Endometrial microvascular endothelial cells (primary cell): ENCODE data around the gene TTC28. TPM values are rescaled to one million over a fixed set of nuclear protein-coding genes. Genes with fewer than 3 reads are reported as not detected.

Experiments used
- in situ Hi-C: cut with HindIII; loops from 2 replicates; pipeline ENCODE4 v1.10.0; 2017; ENCODE audit warnings: low sequenced_read_pairs, low pct_unique_long_range_greater_than_20kb; ENCODE audit errors: inconsistent ontology term
- total RNA-seq: library from RNA; depleted of rRNA; stranded (reverse); fragments of >200 nt; gene quantifications from one replicate; pipeline ENCODE4 v1.2.3, GENCODE V29; 2015; ENCODE audit errors: inconsistent ontology term

The TTC28 gene
- total RNA-seq, 1 donor from 2014 or later, result 8.2 TPM

DNA sequence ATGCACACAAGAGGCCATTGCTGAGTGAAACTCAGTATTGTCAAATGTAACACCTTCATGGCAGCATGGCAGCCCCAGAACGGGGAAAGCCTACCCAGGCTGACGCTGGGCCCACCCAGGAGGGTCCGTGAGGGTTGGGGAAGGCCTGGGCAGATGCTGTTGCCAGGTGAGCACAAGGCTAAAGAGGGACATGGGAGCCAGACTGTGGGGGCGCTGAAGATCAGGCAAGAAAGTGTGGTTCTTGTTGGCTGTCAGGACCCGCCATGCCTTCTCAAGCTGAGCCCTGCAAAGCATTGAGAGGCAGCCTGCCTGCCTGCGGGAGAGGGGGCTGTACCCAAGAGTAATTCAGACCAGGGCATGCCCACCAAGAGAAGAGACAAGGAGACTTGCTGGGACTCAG lies 675.6 kb downstream of the TTC28 start:
- in situ Hi-C loops, result no loop called here

DNA sequence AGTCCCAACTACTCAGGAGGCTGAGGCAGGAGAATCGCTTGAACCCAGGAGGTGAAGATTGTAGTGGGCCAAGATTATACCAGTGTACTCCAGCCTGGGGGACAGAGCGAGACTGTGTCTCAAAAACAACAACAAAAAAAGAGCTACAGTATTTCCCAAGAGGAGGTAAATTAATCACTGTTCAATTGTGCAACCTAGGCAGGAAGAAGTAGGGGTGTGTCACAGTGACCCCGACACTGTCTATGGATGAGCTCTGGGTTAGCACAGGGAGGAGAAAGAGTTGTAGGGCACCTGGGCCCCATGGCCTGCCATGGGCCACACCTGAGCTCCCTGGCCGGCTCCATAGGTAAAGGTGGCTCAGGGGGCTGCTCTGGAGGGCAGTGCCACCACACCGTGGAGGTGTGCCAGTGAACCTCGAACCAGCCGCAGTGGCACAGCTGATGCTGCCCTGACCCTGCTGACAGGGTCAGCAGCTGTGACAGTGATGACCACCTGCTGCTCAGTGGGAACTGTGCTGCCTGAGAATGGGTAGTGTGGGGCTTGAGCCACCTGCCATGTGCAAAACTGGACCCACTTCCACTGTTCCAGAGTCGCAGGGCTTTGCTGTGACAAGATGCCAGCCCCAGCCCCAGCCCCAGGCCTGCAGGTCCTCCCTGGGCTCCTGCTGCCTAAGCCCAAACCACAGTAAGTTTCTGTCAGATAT lies 676.6 kb downstream of the TTC28 start:
- in situ Hi-C loops, result no loop called here

DNA sequence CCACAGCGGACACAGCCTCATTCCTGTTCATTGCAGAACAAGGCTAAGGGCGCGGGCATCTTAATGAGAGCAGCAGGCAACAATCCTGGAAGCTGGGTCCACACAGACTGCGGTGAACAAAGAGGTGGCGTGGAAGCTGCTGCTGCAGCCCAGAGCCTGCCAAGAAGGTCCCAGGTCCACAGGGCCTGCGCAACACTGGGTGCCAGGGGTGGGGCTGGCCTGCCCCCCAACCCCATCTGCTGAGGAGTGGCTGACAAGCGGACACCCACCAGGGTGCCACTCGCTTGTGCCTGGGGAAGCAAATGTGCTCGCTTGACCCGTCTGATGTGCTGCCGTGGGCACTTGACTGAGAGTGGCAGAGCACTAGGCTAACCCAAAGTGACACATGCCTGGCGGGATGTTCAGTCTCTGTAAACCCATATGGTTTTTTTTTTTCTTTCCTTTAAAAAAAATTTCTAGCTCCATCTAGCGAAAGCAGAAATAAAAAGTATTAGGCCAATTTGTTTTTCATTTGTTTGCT lies 677.4 kb downstream of the TTC28 start:
- in situ Hi-C loops, result no loop called here

DNA sequence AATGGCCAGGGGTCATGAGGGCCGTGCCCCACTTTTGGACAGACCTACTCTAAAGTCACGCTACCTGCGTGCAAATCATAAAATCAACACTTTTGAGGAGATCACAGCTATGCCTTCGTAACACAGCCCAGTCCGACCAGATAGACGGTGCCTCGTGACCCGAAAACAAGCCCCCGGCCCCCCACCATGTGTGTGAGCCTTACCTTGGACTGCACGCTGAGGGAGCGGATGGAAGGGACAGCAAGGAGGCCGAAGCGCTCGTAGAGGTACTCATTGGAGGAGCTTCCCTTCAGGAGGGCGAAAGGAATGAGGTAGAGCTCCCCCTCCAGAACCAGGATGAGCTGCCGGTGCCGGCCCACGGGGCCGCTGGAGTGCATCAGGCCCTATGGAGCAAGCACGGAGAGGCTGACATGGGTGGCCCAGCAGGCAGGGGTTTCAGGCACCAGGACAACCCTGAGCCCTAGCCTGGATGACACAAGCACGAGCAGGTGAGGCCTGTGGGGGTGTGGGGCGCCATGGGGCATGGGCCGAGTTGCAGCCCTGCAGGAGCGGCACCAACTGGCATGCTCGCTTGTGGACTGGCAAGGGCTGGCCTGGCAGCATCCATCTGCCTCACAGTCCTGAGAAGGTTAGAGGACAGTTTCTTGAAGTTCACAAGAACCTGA lies 678.3 kb downstream of the TTC28 start:
- in situ Hi-C loops, result no loop called here

DNA sequence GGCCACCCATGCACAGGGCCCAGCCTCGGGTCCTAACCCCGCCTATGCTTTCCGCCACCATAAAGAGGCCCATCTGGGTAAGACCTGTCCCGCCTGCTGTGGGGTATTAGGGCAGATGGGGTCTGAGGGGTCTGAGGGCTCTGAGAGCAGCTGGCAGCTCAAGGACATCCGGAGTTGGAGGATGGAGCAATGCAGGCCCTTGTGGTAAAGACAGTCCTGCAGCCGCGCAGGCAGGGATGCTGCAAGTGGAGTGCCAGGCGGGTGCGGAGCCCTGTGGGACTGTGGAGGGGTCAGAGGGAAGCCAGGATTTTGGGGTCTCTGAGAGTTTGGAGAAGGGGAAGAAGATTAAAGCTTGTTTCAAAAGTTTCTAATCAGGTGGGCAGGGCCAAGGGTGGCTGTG lies 679.3 kb downstream of the TTC28 start:
- in situ Hi-C loops, result no loop called here

DNA sequence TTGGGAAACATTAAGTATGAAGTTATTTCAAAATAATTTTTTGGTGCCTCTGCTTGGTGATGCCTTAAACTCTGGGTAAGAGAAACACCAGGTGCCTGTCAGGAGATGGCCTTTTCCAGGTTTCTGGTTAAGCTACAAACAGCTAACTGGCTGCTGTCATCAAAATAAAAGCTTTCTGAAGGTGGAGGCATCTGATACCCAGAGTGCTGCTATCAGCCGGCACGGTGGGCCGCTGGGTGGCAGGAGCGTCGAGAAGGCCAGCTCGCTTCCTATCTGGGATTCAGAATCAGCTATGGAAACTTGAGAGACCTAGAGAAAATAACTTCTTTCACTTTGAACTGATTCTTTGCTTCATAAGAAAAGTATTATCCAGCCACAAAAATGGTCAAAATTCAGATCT lies 679.8 kb downstream of the TTC28 start:
- in situ Hi-C loops, result no loop called here

DNA sequence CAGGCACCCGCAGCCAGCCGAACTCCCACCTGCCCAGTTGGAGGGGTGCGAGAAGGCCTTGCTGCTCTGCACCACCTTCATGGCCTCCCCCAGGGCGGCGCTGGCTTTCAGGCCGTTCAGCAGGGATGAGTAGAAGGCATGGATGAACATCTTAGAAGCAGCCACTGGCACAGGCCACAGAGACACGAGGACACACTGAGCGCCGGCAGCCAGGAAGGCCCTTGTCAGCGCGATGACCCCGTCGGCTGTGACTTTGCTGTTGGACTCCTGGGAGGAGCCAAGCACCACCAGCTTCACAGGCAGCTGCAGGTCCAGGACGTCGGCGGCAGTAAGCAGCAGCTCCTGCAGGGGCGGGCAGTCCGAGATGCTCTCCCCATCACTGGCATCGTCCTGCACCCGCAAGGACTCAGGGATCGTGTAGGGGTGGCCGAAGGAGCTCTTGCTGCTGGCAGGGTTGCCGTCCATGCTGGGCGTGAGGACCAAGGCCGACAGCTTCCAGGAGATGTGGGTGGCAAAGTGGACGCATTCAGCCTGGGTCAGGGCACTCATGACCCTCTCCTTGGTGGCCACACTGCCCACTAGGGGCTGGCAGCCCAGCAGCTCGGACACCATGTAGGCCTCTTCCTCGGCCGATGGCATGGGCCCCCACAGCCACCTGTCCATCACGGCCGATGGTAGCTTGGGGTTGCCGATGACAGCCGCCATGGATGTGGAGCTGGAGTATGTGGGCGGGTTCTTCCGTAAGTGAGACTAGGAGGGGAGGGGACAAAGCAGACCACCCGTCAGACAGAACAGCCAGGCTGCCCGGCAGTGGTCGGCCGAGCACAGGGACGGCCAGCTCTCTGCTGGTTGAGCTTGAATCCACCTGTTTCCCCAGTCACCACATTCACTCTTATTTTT lies 680.9 kb downstream of the TTC28 start:
- in situ Hi-C loops, result no loop called here

DNA sequence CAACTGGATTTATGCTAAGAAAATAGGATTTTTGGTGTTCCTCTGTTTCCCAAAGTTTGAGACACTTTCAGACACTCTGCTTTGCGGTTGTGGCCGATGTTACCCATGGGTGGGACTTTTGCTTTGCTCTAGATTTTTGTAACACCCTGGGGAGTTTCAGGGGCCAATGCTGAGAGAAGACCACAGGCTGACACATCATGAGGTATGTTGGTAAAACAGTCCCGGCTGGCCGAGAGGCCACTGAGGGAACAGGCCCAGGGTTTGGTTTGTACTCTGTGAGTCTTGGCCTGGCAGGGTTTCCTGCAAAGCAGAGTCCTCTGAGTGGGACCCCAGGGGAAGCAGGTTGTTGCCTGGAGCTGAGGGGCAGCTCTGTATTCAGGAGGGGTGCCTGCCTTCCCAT lies 682.1 kb downstream of the TTC28 start:
- in situ Hi-C loops, result no loop called here

DNA sequence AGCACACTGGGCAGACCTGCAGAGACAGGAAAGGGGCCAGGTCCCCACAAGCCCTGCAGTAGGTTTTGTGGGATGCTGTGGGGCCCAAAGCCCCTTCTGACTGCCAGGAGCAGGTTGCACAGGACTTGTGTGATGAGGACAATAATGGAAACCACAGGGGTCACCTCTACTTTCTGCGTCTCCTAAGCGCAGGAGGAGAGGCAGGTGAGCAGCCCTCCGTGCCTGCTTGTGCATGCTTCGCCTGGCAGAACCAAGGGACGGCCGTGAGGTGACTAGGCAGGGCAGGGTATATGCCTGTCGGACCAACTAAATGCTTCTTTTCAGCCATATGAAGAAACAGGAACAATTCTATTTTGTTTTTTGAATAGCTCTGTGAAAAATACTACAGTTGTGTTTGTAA lies 682.7 kb downstream of the TTC28 start:
- in situ Hi-C loops, result no loop called here

DNA sequence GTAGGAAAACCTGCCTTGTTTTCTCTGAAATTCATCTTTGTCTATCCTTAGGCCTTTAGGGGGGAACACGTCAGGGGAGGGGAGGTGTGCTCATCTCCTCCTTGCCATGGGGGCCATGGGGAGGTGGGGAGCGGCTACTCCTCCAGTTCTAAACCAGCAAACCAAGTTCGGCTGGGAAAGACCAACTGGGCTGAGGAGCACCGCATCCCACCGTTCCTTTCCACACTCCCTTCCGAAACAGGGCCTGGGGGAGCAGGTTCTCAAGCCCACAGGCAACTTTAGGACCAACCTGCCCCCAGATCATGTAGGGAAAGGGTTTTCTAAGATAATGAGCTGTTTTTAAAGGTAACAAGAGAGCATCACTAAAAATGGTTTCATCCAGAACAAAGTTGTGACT lies 683.1 kb downstream of the TTC28 start:
- in situ Hi-C loops, result no loop called here

DNA sequence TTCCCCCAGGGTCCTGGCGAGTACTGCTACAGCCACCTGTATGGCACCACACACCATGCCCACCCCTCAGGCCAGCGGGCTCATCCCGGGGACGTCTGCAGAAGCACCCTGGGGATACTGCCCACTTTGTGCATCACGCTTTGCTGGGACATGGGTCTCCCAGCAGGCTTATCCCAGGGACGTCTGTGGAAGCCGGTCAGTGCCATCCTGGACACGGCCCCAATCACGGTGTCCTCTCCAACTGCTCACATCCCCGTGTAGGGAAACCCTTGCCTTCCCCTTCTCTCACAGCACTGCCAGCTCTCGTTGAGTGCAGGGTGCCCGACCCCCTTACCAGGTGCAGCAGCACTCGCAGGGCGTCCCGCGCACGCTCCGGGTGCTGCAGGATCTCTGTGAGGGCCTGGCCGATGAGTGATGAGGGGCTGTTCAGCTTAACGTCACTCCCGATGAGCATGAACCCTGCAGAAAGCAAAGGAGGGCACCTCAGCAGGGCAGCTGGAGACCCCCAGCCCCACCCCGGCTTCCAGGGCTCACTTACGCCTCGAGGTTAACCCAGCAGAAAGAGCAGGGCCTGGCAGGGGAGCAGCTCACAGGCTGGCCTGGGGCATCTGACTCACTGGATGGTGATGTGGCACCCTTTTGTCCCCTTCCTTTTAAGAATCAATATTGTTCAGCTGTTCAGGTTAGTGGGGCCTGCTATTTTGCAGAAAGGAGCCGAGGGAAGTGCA lies 683.7 kb downstream of the TTC28 start:
- in situ Hi-C loops, result no loop called here

DNA sequence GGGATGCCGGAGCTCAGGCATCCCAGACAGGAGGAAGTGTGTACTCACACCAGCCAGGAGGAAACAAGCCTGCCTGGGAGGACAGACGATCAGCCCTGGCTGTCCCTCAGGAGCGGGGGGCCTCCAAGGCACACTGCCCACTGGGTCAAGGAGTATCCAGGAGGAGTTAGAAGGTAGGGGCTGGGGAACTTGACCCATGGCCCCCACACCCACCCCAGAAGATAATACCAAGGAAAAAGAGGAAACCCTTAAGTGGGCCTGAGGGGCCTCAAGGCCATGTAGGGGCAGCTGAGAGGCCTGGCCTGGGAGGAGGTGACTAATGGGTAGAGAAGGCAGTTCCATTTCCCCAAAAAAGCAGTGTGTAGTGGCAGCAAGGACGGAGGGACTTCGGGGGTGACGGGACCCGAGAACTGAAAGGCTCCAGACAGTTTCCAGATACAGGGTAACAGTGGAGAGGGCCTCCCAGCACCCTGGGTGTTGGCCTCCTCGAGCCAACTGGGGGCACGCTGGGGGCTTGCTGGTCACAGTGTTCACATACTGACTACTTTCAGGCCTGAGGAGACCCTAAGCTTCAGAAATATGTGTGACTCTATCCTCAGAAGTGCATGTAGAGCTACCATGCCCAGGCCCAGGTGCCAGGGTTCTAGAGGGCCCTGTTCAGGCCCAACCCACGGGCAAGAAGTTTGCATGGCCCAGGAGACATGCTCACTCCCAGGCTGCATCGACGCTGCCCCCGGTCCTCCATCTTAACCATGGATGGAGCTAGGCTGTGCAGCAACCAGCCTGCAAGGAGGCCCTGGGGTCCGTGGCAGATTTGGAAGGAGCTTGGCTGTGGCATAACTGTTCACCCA lies 684.9 kb downstream of the TTC28 start:
- in situ Hi-C loops, result no loop called here

DNA sequence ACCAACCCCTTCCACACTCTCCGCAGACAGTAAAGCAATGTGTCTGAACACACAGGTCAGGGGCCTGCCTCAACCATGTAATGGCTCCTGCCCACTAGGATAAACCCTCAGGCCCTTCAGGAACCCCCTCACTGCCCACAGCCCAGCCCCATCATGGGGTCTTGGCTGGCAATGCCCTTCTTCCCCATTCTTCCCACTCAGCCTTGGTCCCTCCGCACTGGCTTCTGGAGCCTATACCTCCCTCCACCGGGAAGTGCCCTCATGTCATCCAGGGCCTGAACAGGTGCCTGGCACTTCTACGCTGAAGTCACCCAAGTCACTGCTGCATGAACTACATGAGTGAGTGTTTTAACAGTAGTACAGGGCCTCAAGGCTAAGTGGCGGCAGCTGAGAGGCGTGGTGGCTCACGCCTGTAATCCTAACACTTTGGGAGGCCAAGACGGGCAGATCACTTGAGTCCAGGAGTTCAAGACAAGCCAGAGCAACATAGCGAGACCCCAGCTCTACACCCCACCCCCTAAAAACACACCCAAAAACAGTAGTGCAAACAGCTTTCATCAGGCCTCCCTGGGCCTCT lies 685.8 kb downstream of the TTC28 start:
- in situ Hi-C loops, result no loop called here

DNA sequence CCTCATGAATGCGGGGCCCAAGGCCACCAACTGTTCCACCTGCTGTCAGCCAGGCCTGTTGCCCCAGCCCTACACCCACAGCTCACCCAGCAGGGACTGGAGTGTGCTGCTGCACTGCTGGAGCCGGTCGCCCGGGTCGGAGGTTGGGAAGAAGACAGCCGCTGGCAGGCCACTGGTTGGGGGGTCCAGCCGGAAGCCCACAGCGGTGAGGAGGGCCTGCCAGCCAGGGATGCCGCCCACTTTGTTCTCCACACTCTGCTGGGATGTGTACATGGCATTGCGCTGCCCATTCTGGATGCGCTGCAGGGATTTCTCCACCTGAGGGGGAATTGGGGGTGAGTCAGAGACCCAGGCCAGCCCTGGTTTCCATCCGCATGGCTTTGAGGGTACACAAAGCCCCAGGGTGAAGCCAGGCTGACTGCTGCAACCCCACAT lies 686.4 kb downstream of the TTC28 start:
- in situ Hi-C loops, result no loop called here

DNA sequence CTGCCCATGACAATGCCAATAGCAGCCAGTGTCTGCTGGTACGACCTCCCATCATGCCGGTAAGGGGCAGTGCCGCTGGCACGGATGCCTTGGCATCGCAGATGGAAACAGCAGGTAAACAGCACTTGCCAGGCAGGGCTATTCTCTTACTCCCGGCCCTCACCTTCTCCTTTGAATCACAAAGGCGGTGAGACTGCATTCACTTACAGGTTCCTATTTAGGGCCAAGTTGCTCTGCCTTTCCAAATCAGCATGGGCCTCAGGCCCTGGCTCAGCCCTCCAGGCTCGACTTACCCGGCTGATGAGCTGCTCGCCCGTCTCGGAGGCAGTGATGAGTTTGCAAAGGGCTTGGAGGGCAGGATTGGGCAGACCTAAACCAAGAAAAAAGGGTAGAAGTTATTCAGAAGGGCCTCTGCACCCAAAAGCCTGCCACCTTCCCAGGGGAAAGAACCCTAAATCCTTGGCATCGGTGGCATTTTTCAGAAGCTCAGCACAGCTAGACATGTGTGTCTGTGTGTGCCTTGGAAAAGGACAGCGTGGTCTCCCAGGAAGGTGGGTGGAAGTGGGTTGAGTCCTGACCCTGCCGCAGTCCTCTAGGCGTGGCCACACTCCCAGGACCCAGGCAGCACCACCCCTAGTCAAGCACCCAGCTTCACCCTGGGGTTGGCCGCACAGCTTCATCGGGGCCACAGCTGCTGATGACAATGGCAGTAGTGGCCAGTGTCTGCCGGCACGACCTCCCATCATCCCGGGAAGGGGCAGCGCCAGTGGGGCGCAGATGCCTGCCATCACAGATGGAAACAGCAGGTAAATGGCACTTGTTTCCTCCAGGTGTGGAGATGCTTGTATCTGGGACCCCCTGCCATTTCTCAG lies 687.1 kb downstream of the TTC28 start:
- in situ Hi-C loops, result no loop called here

DNA sequence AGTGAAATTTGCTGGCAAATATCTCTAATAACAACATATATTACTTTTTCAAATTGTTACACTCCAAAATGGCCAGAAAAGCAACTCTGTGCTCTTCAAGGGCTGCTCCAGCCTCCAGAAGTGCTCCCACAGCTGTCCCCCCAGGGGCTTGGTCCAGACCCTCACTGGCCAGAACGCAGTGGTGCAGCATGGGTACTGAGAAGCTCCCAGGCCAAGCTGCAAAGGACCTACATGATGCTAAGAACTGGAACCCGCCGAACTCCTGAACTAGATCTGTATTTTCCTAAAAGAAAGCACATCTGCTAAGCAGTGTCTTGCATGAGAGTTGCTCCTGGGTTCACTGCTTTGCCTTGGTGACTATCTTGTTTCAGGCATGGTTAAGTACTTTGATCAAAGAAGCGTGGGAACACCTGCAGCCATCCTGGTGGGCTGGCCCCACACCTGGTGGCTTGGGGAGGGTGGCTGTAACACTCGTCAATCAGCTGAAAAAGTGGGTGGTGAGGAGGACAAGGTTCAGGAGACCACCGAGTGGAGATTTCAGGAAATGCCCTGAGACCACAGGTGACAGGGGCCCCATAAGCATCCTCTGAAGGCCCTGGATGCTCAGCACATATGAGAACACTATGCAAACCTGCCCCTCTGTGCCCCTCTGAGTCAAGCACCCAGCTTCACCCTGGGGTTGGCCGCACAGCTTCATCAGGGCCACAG lies 687.9 kb downstream of the TTC28 start:
- in situ Hi-C loops, result no loop called here
